NOMO-1 treated with dmso at 0.1 percent for 144 hours (cell line): ENCODE measurements around the gene SREK1.

Experiments used
- DNase-seq: peaks from one replicate; lab custom pipeline; 2025; ENCODE audit not compliant: unreplicated experiment; lab: John Stamatoyannopoulos, UW

SREK1 gene

DNA sequence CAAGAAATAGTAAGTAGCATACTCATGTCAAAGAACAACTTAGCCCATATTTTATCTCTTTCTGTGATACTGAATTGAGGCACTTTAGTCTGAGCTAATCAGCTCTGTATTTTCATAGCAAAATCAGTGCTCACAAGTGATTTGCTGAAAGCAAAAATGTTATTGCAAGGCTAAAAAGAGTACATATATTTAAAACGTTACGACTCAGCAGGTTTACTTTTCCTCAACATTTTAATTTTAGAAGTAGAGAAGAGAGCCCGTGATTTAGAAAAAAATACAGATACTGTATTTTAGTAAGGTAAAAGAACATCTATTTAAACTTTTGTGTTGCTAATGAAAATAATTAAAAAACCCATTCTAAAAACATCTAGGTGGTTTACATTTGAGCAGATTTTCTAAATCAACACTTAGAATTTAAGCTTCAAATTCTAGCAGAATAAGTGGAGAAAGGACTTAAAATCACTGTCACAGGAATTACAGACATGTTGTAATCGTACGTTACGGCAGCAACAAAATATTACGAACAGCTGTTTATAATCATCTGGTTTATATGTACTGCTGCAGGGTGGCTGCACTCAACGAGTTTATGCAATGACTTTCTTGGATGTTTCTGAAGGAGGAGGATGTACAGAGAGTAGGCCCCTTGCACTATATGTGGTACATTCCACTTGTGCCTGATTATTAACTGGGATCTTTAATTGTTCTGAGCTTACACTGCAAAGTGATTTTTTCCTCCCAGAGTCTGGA, 20.1 kb downstream of the SREK1 start:
- no peak for DNase-seq

DNA sequence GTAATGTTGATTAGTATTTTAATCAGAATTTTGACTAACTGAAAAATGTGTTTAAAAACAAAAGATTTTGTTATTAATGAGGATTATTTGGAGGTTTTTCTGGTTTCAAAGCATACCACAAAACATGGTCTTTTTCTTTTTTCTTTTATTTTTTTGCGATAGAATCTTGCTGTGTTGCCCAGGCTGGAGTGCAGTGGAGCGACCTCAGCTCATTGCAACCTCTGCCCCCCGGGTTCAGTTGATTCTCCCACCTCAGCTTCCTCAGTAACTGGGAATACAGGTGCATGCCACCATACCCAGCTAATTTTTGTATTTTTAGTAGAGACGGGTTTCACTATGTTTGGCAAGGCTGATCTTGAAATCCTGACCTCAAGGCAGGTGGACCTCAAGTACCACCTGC, 24.1 kb downstream of the SREK1 start:
- DNase-seq = no peak

DNA sequence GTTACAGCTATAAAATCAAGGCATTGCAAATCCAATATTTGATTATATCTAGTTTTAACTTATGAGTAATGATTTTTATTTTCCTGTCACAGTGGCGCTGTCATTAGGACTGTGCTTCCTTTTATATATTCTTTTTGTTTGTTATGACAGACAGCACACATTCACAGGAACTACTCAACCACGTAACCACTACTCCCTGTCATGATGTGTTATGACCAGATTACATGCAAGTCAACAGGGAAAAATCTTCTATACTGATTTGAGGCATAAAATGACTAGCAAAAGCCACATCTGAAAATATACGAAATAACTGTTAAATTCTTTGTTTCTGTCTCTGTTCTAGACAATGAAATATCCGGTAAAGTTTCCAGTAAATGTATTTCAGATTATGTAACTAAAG, 25.4 kb downstream of the SREK1 start:
- DNase-seq = no peak

DNA sequence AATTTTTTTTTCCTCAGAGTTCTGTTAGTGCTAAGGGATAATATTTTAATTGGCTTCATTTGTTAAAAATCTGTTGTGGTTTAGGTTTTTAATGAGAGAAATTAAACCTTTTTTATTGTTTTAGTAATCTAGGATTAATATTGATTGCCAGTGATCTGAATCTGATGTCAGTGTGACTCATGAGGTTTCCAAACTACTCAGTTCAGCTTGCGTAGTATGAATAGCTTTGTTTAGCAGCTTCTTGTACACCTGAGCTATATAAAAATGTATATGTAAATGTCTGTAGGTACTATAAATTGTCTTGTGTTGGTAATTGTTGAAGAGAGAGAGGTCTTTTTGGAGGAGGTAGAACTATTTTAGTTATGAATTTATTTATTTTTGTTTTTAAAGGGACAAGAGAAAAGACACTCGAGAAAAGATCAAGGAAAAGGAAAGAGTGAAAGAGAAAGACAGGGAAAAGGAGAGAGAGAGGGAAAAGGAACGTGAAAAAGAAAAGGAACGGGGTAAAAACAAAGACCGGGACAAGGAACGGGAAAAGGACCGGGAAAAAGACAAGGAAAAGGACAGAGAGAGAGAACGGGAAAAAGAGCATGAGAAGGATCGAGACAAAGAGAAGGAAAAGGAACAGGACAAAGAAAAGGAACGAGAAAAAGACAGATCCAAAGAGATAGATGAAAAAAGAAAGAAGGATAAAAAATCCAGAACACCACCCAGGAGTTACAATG, 26.3 kb downstream of the SREK1 start:
- no peak for DNase-seq

DNA sequence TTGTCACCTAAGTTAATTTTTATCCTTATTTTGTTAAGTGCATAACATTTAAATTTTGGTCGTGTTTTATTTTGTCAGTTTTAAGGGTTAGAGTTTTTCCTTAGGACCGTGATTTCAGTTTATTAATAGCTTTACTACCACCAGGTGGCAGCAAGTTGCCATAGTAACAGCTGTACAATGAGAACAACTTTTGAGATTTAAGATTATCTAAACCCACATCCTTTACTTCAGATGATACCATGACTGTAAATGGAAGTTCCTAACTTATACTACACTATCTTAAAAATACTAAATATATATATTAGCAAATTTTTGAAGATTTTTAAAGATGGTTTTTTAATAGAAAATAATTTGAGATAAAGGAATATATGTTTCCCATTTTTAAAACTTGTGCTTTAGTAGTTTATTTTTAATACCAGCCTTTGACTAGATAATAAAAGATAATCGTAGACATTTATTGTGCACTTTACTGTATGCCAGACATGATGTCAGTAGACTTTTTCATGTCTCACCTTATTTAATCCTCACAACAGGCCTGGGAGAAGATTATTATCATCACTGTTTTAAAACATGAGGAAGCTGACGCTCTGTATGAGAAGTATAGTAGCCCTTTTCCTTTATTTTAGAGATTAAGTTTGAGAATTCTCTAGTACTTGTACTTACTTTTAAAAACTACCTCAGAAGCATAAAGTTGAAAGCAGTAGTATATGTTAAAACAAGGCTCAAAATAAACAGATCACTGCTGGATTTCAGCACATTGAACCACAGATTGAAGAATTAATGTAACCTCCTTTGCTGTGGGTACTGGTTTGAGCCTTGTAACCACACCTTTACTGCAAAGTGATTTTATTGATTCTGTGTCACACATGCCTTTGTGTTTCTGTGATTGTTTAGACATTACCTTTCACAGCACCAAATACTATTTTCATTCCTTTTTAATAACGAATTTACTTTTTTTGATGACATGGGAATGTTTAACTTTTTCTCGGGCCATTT, 27.5 kb downstream of the SREK1 start:
- no peak for DNase-seq

DNA sequence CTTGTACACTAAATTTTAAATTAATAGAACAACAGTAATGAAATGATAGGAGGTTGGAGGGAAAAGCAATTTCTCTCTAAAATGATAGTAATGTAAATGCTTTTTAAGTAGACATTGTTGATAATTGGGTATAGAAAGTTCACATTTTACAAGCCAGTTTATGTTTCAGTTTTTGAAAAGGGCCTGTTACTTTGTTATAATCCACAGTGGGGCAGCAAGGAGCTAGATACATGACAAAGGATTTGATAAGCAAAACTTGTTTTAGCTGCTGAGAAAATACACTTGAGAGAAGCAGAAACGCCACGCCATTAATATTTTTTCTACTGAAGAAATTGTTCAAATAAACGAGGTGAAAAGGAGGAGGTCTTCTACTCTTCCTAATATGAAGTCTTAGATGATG, 30.2 kb downstream of the SREK1 start:
- DNase-seq = no peak

DNA sequence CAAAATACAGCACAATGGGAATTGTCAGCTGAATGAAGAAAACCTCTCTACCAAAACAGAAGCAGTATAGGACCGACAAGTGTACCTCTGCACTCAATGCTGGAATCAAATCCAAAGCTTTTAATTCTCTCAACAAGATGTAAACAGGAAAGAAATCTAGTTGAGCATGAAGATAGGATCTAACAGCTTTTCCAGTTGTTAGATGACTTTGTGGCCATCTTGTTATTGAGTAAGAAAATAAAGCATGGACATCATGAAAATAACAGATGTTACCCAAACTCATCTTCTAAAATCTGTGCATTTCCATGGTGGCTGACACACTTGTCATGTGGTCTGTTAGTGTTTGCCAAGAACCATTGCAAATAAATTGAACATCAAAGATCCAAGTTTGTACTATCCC, 34.7 kb downstream of the SREK1 start:
- no peak for DNase-seq

DNA sequence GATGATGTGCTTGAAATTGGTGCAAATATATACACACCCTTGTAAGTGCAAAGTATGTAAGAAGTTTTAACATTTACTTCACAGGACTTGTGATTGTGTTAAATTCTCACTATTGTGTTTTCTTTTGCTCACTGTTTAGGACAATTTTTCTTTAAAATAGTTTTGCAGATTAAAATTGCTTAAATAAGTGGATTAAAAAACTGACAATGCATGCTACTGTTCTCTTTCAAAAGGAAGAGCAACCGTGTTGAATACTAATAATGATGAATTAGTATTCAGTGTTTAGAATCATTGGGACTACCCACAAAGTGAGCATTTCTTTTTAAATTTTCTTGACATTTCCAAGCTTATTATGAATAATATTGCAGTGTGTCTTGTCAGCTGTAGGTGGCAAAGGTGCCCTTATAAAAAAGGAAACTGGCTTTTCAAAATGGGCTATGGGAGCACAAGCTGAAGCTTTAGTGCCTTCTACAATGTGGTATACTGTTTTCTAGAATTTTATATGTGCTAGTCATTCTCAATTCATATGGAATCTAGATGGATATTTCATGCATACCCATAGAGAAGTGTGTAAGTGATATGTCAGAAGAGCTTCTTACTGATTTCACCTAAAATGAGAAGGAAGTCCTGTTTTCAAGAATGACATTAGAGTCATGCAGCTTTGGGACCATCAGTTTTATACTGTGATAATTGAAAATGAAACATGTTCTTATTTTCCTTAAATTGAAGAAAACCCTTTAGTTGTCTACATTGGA, 35.4 kb downstream of the SREK1 start:
- no peak for DNase-seq

DNA sequence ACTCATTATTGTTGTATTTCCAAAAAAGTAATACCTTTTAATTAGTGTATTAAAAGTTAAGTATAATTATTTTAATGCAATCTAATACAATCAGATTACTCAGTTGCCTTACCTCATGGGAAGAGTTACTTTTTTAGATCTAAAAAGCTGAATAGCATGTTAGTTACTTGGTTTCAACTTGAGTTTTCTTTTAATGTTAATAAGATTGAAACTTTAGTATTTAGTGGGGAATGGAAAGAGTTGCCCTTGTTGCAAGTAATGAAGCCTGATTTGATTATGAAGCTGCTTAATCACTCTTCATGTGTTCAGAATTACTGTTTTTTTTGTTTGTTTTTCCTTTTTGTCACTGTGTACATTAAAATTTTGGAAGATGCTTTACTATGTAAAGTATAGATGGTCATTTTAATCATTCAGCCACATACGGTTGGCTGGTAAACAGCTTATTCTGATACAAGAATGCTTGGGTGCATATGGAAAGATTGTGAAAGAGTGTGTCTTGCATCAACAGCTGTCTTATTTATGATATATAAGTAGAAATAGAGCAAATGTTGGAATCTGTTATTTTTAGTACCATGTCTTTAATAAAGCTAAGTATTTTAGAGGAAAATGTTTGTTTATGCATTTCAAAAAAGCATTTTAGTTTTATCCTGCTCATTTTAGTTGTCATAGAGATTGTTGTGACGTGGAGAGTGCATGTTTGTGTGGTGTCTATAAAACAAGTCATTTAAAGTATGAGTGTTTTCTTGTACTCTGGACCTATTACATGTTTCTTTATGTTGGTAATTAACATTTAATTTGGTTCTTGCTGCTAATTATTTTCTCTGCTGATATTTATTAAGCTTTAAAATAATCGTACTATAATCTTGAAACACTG, 36.4 kb downstream of the SREK1 start:
- no peak for DNase-seq

DNA sequence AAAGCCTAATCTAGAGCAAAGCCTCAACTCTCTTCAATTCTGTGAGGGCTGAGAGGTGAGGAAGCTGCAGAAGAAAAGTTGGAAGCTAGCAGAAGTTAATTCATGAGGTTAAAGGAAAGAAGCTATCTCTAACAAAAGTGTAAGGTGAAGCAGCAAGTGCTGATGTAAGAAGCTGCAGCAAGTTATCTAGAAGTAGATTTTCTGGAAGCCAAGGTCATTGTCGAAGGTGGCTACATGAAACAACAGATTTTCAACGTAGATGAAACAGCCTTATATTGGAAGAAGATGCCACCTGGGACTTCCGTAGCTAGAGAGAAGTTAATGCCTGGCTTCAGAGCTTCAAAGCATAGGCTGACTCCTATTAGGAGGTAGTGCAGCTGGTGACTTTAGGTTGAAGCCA, 42.0 kb downstream of the SREK1 start:
- no peak for DNase-seq

DNA sequence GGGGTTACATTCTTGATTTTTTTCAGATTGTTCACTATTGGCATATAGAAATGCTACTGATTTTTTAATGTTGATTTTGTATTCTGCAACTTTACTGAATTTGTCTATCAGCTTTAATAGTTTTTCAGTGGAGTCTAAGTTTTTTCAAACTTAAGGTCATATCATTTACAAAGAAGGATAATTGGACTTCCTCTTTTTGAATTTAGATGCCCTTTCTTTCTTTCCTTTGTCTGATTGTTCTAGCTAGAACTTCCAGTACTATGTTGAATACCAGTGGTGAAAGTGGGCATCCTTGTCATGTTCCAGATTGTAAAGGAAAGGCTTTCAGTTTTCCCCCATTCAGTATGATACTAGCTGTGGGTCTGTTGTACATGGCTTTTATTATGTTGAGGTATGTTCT, 49.3 kb downstream of the SREK1 start:
- no peak for DNase-seq

DNA sequence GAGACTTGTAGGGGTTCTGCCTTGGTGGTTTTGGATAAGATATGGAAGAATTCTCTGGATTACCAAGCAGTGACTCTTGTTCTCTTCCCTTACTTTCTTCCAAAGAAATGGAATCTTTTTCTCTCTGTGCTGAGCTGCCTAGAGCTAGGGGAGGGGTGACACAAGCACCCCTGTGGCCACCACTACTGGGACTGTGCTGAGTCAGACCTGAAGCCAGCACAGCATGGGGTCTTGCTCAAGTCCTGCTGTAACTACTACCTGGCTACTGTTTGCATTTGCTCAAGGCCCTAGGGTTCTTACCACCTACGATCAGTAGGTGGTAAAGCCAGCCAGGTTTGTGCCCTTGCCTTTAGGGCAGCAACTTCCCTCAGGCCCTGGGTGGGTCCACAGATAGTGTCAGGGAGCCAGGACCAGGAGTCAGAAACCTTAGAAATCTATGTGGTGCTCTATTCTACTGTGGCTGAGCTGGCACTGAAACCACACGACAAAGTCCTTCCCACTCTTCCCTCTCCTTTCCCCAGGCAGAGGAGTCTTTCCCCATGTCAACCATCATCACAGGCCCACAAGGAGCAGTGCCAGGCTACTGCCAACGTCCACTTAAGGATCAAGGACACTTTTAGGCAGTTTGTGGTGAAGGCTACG, 53.8 kb downstream of the SREK1 start:
- DNase-seq = no peak

DNA sequence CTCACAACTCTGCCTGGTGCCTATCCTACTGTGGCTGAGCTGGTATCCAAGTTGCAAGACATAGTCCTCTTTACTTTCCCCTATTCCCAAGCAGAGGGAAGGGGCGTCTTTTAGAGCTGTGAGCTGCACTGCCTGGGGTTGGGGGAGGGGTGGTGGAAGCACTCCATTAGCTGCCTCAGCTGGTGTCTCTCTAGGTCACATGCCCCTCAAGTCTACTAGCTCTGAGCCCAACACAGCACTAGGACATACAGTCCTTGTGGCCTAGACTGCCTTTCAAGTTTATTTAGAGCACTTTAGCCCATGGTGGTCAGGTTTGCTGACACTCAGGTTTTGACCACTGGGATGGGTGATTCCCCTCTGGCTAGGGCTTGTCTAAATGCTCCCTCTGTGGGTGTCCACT, 54.7 kb downstream of the SREK1 start:
- no peak for DNase-seq

DNA sequence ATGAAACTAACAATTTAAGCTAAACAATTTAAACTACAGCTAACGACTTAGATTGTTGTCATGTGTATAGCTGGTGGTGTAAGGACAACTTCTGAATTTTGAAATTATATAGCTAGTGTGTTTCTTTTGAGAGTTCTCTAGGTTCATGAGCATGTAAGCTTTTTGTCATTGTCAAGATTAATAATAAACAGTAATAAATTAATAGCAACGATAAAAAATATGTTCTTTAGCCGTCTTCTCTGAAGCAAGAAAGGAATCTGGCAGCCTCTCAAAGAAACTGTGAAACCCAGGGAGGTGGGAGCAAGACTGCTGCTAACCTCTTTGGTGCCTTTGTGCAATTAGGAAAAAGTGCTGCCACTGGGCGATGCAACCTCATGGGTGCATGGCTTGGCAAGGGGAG, 59.4 kb downstream of the SREK1 start:
- no peak for DNase-seq

DNA sequence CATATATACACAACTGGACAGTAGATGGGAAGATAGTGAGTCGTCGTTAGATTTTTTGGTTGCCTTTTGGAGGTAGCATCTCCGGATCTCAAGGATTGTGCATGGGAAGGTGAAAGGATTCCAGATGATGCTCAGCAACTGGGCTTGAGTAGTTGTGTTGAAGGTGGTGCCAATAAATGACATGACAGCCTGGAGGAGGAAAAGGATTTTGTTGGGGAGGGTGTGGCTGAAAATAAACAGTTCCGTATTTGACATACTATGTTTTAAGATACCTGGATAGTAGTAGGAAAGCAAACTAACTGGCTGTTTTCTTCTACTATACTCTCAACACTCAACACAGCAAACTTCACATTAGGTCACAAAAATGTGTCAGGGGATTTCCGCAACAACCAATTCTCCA, 62.4 kb downstream of the SREK1 start:
- no peak for DNase-seq

DNA sequence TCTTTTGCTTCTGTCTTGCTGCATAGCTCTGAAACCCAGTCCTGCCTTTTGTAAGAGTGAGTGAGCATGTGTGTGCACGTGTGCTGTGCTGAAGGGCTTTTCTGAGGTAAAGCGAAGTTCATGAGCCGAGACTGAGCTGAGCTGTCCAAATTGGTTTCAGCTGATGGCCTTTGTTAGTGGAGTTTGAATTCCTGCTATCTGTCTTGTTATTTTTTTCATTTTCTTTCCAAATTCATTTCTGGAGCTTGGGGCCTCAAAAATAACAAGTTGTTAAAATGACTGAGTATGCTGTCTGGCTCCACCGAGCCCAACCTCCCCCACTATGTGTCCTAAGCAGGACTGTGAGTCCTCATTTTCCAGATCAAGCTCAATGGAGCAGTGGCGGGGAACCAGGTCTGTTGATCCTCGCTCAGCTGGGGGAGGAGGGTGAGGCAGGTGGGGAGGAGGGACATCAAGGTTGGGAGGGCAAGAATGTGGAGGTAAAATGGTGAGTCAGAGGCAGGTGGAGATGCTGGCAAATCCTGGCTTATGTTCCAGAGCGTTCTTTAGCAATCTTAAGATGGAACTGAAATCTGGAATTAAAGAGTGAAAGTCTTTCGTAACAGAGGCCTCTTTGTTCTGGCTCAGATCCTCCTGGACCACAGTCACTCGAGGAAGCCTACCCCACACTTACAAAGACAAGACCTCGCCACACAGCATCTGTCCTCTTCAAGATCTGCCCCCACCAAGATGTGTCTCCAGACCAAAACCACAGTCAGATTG, 63.9 kb downstream of the SREK1 start:
- no peak for DNase-seq

DNA sequence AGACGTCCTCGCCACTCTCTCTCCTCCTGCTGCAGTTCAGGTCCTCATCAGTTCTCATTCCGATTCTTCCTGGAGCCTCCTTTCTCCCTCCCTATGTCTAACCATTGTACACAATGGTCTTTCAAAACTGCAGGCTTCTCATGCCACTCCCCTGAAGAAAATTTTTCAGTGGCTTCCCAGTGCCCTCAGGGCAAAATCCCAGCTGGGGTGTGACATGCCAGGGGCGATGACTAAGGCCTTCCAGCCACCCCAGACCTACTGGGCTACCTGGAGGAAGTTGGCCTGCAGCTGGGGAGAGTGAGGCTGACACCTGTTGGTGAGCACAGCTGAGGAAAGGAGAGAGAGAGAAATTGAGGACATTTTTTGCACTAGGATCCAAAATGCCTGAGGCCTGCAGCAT, 65.2 kb downstream of the SREK1 start:
- no peak for DNase-seq

DNA sequence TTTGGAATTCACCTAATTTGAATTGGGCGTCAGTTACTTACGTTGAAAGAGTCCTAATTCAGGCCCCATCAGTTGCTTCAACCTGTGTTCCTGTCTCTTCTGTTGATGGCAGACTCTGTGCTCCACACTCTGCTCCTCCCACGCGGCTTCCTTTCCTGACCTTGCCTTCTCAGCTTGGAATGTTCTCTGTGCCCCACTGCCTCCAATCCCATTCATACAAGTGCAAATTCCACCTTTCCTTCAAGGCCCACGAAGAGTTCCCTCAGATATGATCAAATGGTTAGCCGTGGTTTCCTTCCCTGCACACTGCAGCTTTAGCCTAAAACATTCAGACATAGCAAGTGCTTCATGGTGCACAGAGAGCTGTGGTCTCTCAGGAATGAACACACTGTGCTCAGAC, 65.7 kb downstream of the SREK1 start:
- DNase-seq = no peak

DNA sequence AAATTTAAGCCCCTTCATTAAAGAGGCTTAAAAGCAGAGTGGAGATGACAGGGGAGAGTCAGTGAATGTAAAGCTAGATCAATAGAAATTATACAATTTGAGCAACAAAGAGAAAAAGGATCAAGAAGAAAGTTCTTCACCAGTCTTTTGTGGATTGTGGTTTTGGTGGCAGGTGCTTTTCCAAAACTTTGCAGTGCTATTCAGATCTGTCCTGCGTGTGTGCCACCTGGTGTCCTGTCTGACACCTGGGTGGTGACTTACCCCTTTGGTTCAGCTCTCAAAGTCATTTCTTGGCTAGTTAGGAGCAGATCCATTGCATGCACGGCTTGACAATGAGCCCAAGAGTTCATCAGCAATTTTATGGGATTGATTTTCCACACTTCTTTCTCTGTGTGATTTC, 69.4 kb downstream of the SREK1 start:
- DNase-seq = no peak
